Parathyroid adenoma (tissue), 2 donors: ENCODE results near the gene CLIC6.

ENCODE experiments used
- H2AFZ ChIP-seq: fragments of 300-600 bp; sonication (generic); one replicate; pipeline ENCODE4 v1.7.0; 2017; ENCODE audit warnings: antibody characterized with exemption, mild to moderate bottlenecking
- H3K27ac ChIP-seq: fragments of 300-600 bp; sonication (generic); one replicate; pipeline ENCODE4 v1.7.0; 2017
- H3K27me3 ChIP-seq: fragments of 300-600 bp; sonication (generic); one replicate; pipeline ENCODE4 v1.7.0; 2017; ENCODE audit warnings: low read length; ENCODE audit not compliant: control insufficient read depth, insufficient read depth
- H3K36me3 ChIP-seq: fragments of 300-600 bp; sonication (generic); one replicate; pipeline ENCODE4 v1.7.0; 2017; ENCODE audit warnings: low read length; ENCODE audit not compliant: control insufficient read depth, insufficient read depth
- H3K4me1 ChIP-seq: fragments of 300-600 bp; sonication (generic); one replicate; pipeline ENCODE4 v1.7.0; 2017; ENCODE audit warnings: control low read depth
- H3K4me2 ChIP-seq: fragments of 300-600 bp; sonication (generic); one replicate; pipeline ENCODE4 v1.7.0; 2017; ENCODE audit warnings: low read length
- H3K4me3 ChIP-seq: fragments of 300-600 bp; sonication (generic); one replicate; pipeline ENCODE4 v1.7.0; 2017; ENCODE audit warnings: low read depth, low read length
- H3K79me2 ChIP-seq: fragments of 300-600 bp; sonication (generic); one replicate; pipeline ENCODE4 v1.7.0; 2017; ENCODE audit warnings: control low read depth
- H3K9ac ChIP-seq: fragments of 300-600 bp; sonication (generic); one replicate; pipeline ENCODE4 v1.7.0; 2017; ENCODE audit warnings: mild to moderate bottlenecking
- H3K9me3 ChIP-seq: fragments of 300-600 bp; sonication (generic); one replicate; pipeline ENCODE4 v1.7.0; 2017; ENCODE audit warnings: low read length; ENCODE audit not compliant: control insufficient read depth
- TF ChIP-seq, protein P1 (sequence below): fragments of 300-600 bp; sonication (generic); IDR thresholded peaks from one replicate; pipeline ENCODE4 v1.7.0; 2017; ENCODE audit warnings: antibody characterized with exemption, mild to moderate bottlenecking
- donor health status: primary hyperparathyroidism.

CLIC6 gene

DNA sequence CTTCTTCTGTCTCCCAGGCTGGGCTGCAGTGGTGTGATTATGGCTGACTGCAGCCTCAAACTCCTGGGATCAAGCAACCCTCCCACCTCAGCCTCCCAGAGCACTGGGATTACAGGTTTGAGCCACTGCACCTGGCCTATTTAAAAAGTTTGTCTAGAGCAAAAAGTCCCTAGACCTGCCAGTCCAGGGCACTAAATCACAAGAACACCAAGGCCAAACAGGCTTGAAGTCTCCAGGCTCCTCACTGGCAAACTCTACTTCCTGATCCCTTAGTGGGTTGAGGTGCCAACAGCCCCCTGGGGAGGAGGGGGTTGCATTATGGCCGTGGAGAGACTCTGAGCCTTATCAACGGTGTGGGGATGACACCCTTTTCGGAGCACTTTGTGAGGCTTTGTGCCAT, 76.0 kb downstream of the CLIC6 start:
- Histone ChIP-seq H3K27ac (no peak overlapping the region), H3K36me3 (no peaks in the 10 kb centered on the region), H3K27me3 (no peaks in the 10 kb centered on the region), H2AFZ (no peak overlapping the region), H3K9ac (no peak overlapping the region), H3K9me3 (no peaks in the 10 kb centered on the region), H3K4me1 (no peaks in the 10 kb centered on the region), H3K4me2 (no peak overlapping the region), H3K4me3 (no peak overlapping the region), H3K79me2 (no peaks in the 10 kb centered on the region)
- TF ChIP-seq, protein P1, sequence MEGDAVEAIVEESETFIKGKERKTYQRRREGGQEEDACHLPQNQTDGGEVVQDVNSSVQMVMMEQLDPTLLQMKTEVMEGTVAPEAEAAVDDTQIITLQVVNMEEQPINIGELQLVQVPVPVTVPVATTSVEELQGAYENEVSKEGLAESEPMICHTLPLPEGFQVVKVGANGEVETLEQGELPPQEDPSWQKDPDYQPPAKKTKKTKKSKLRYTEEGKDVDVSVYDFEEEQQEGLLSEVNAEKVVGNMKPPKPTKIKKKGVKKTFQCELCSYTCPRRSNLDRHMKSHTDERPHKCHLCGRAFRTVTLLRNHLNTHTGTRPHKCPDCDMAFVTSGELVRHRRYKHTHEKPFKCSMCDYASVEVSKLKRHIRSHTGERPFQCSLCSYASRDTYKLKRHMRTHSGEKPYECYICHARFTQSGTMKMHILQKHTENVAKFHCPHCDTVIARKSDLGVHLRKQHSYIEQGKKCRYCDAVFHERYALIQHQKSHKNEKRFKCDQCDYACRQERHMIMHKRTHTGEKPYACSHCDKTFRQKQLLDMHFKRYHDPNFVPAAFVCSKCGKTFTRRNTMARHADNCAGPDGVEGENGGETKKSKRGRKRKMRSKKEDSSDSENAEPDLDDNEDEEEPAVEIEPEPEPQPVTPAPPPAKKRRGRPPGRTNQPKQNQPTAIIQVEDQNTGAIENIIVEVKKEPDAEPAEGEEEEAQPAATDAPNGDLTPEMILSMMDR, result no peak

GRCh38 chr21:34745557-34746255, 76.9 kb downstream of the CLIC6 start:
- no peaks in the 10 kb centered on the region for H3K36me3 ChIP-seq
- TF ChIP-seq, protein P1, result peak; percentile 74
- H3K27me3 ChIP-seq, result no peaks in the 10 kb centered on the region
- H2AFZ ChIP-seq, result peak overlapping the region; percentile 17
- no peaks in the 10 kb centered on the region for H3K9me3 ChIP-seq
- no peak overlapping the region for H3K27ac ChIP-seq
- no peak overlapping the region for H3K4me3 ChIP-seq
- H3K4me1 ChIP-seq, result no peaks in the 10 kb centered on the region
- no peak overlapping the region for H3K4me2 ChIP-seq
- H3K79me2 ChIP-seq, result no peaks in the 10 kb centered on the region
- no peak overlapping the region for H3K9ac ChIP-seq

- Histone ChIP-seq H3K4me1 (no peaks in the 10 kb centered on the region), H3K4me3 (no peak overlapping the region), H3K9me3 (no peaks in the 10 kb centered on the region), H3K36me3 (no peaks in the 10 kb centered on the region), H3K79me2 (no peaks in the 10 kb centered on the region), H3K4me2 (no peak overlapping the region), H2AFZ (no peak overlapping the region), H3K9ac (no peak overlapping the region), H3K27ac (no peak overlapping the region), H3K27me3 (no peaks in the 10 kb centered on the region)
- TF ChIP-seq, protein P1, result no peak
Measured at GRCh38 chr21:34748862-34749261, 80.1 kb downstream of the CLIC6 start.

GRCh38 chr21:34754690-34755647, 86.2 kb downstream of the CLIC6 start:
- no peaks in the 10 kb centered on the region for H3K79me2 ChIP-seq
- no peak overlapping the region for H3K4me2 ChIP-seq
- no peak overlapping the region for H3K27ac ChIP-seq
- TF ChIP-seq, protein P1, result no peak
- H2AFZ ChIP-seq, result no peak overlapping the region
- no peak overlapping the region for H3K4me3 ChIP-seq
- H3K4me1 ChIP-seq, result no peaks in the 10 kb centered on the region
- H3K36me3 ChIP-seq, result no peaks in the 10 kb centered on the region
- no peak overlapping the region for H3K9ac ChIP-seq
- no peaks in the 10 kb centered on the region for H3K27me3 ChIP-seq
- no peaks in the 10 kb centered on the region for H3K9me3 ChIP-seq
